OCI-LY1 (cell line): ENCODE data around the gene SFI1.

Experiments
- CTCF ChIP-seq: fragments of 200-600 bp; sonication (generic), shearing (Covaris generic); IDR thresholded peaks from 2 replicates; pipeline ENCODE4 v1.5.1; 2017; ENCODE audit warnings: mild to moderate bottlenecking, antibody characterized with exemption, low read length, moderate library complexity, mixed read lengths
- EZH2 ChIP-seq: fragments of 200-600 bp; sonication (generic), shearing (Covaris generic); IDR thresholded peaks from 2 replicates; pipeline ENCODE4 v1.8.0; 2017; ENCODE audit warnings: borderline replicate concordance, mixed run types, mild to moderate bottlenecking, antibody characterized with exemption, low read length, moderate library complexity, mixed read lengths

GRCh38 chr22:31474743-31475142 lies 21.6 kb upstream of the SFI1 start:
- TF ChIP-seq CTCF (no peak), EZH2 (no peak)
